Stomach smooth muscle (tissue), 2 donors: ENCODE results near the gene SYT5.
A peak's percentile ranks its signal among the peaks of the same experiment; 100 is the strongest.

Experiments
- H3K27ac ChIP-seq: one replicate; pipeline ENCODE4 v1.7.0; 2013; ENCODE audit warnings: mild to moderate bottlenecking, low read length, inconsistent platforms
- H3K27me3 ChIP-seq, 2 donors: one replicate each; pipeline ENCODE4 v1.7.0; 2013; ENCODE audit warnings: low read length in 2 of 2; ENCODE audit not compliant: insufficient read depth in 2 of 2, control insufficient read depth in 1 of 2
- H3K36me3 ChIP-seq, 2 donors: one replicate each; pipeline ENCODE4 v1.7.0; 2013; ENCODE audit warnings: low read length in 2 of 2; ENCODE audit not compliant: control insufficient read depth in 2 of 2, insufficient read depth in 2 of 2
- H3K4me1 ChIP-seq: one replicate; pipeline ENCODE4 v1.7.0; 2013; ENCODE audit warnings: low read length; ENCODE audit not compliant: control insufficient read depth, insufficient read depth
- H3K4me3 ChIP-seq, 2 donors: one replicate each; pipeline ENCODE4 v1.7.0; 2013; ENCODE audit warnings: low read length in 2 of 2
- H3K9ac ChIP-seq, 2 donors: one replicate each; pipeline ENCODE4 v1.7.0; 2013; ENCODE audit warnings: low read length in 2 of 2, mild to moderate bottlenecking in 1 of 2
- H3K9me3 ChIP-seq, 2 donors: one replicate each; pipeline ENCODE4 v1.7.0; 2013; ENCODE audit warnings: low read length in 2 of 2; ENCODE audit not compliant: control insufficient read depth in 2 of 2
- donor health status: healthy.
- donor health status: Pancreatic carcinoma.

SYT5 gene

GRCh38 chr19:55166530-55167268 is 13.4 kb downstream of the SYT5 start, which contains the start of gene DNAAF3:
DNAAF3 (minus strand) TSS chr19:55166613; CDS start chr19:55166413, 200 bp downstream.
- Histone ChIP-seq H3K4me1 (peaks cover 13% of the 10 kb centered on the region), H3K4me3 (peak within 1 kb of the TSS; percentile 36 to 67), H3K36me3 (no peaks in the 10 kb centered on the region), H3K27ac (no peak within 1 kb of the TSS), H3K9me3 (no peaks in the 10 kb centered on the region), H3K27me3 (peaks cover 48 to 50% of the 10 kb centered on the region in 2 donors), H3K9ac (no peak within 1 kb of the TSS)

- no peaks in the 10 kb centered on the region for H3K9me3 ChIP-seq
Measured at GRCh38 chr19:55165952-55166529, 14.0 kb downstream of the SYT5 start.

GRCh38 chr19:55161571-55162322 is 18.3 kb downstream of the SYT5 start:
- H3K27me3 ChIP-seq: peaks cover 55% of the 10 kb centered on the region in 2 donors
- H3K27ac ChIP-seq: no peak overlapping the region
- H3K4me1 ChIP-seq: peaks cover 10% of the 10 kb centered on the region
- H3K9ac ChIP-seq: no peak overlapping the region
- H3K4me3 ChIP-seq: no peak overlapping the region
- H3K36me3 ChIP-seq: no peaks in the 10 kb centered on the region
- H3K9me3 ChIP-seq: no peaks in the 10 kb centered on the region

More at GRCh38 chr19:55165952-55166529, 14.0 kb downstream of the SYT5 start:
- no peaks in the 10 kb centered on the region for H3K36me3 ChIP-seq
- H3K4me1 ChIP-seq: peaks cover 13% of the 10 kb centered on the region
- H3K27me3 ChIP-seq: peaks cover 48 to 50% of the 10 kb centered on the region in 2 donors
- no peak overlapping the region for H3K9ac ChIP-seq
- H3K4me3 ChIP-seq: peak overlapping the region; percentile 36 to 67
- H3K27ac ChIP-seq: no peak overlapping the region

GRCh38 chr19:55160986-55161365 is 19.1 kb downstream of the SYT5 start:
- H3K9ac ChIP-seq: no peak overlapping the region
- peaks cover 53 to 55% of the 10 kb centered on the region in 2 donors for H3K27me3 ChIP-seq
- peaks cover 5% of the 10 kb centered on the region for H3K4me1 ChIP-seq
- no peaks in the 10 kb centered on the region for H3K36me3 ChIP-seq
- no peaks in the 10 kb centered on the region for H3K9me3 ChIP-seq
- no peak overlapping the region for H3K4me3 ChIP-seq
- H3K27ac ChIP-seq: no peak overlapping the region

GRCh38 chr19:55160128-55160985 is 19.7 kb downstream of the SYT5 start:
- Histone ChIP-seq H3K9ac (no peak overlapping the region), H3K27ac (no peak overlapping the region), H3K4me1 (peaks cover 7% of the 10 kb centered on the region), H3K9me3 (no peaks in the 10 kb centered on the region), H3K4me3 (no peak overlapping the region), H3K36me3 (no peaks in the 10 kb centered on the region), H3K27me3 (peaks cover 48 to 50% of the 10 kb centered on the region in 2 donors)

- H3K4me3 ChIP-seq: no peak overlapping the region
- no peaks in the 10 kb centered on the region for H3K9me3 ChIP-seq
- H3K9ac ChIP-seq: no peak overlapping the region
- H3K36me3 ChIP-seq: no peaks in the 10 kb centered on the region
- H3K4me1 ChIP-seq: peaks cover 7% of the 10 kb centered on the region
- no peak overlapping the region for H3K27ac ChIP-seq
- peaks cover 49 to 54% of the 10 kb centered on the region in 2 donors for H3K27me3 ChIP-seq
Measured at GRCh38 chr19:55158848-55159749, 21.0 kb downstream of the SYT5 start.

- peaks cover 47 to 54% of the 10 kb centered on the region in 2 donors for H3K27me3 ChIP-seq
- no peak overlapping the region for H3K27ac ChIP-seq
- no peaks in the 10 kb centered on the region for H3K36me3 ChIP-seq
- no peak overlapping the region for H3K4me3 ChIP-seq
- H3K4me1 ChIP-seq: peaks cover 7% of the 10 kb centered on the region
- H3K9ac ChIP-seq: no peak overlapping the region
- H3K9me3 ChIP-seq: no peaks in the 10 kb centered on the region
Measured at GRCh38 chr19:55158423-55158822, 21.7 kb downstream of the SYT5 start.

GRCh38 chr19:55157064-55157908 is 22.8 kb downstream of the SYT5 start, which contains the start of gene TNNI3:
TNNI3 (minus strand) TSS chr19:55157732; CDS start chr19:55157589, 143 bp downstream.
- Histone ChIP-seq H3K27ac (no peak within 1 kb of the TSS), H3K4me1 (peaks cover 7% of the 10 kb centered on the region), H3K9ac (no peak within 1 kb of the TSS), H3K9me3 (no peaks in the 10 kb centered on the region), H3K36me3 (no peaks in the 10 kb centered on the region), H3K4me3 (no peak within 1 kb of the TSS), H3K27me3 (peaks cover 45 to 53% of the 10 kb centered on the region in 2 donors)
